Testis (tissue), 3 donors: Measurements from ENCODE around the gene CPEB4. TPM values are rescaled to one million over a fixed set of nuclear protein-coding genes. Genes with fewer than 3 reads are reported as not detected.

Source experiments
- DNase-seq: peaks from one replicate; pipeline ENCODE4 v3.0.0-alpha.2; 2019
- H3K27ac ChIP-seq, 2 donors: fragments of 200-600 bp; sonication (generic); one replicate each; pipeline ENCODE4 v1.5.1; 2019
- H3K27me3 ChIP-seq: fragments of 200-600 bp; sonication (generic); one replicate; pipeline ENCODE4 v1.5.1; 2019
- H3K36me3 ChIP-seq: fragments of 200-600 bp; sonication (generic); one replicate; pipeline ENCODE4 v1.5.1; 2017; ENCODE audit warnings: low read depth; ENCODE audit errors: missing control alignments
- H3K4me1 ChIP-seq: fragments of 200-600 bp; sonication (generic); one replicate; pipeline ENCODE4 v1.5.1; 2019
- H3K4me3 ChIP-seq, 2 donors: fragments of 200-600 bp; sonication (generic); one replicate each; pipeline ENCODE4 v1.5.1; 2017 to 2019
- H3K9me3 ChIP-seq: fragments of 200-600 bp; sonication (generic); one replicate; pipeline ENCODE4 v1.5.1; 2017
- CTCF ChIP-seq, 3 experiments: fragments of 450-650 bp in 2 of 3; fragments of 200-600 bp in 1 of 3; sonication (generic) in 1 of 3; IDR thresholded peaks; one replicate each; pipeline ENCODE4 v1.5.1; 2016 to 2019; ENCODE audit warnings: antibody characterized with exemption in 3 of 3, mild to moderate bottlenecking in 2 of 3, moderate library complexity in 1 of 3
- POLR2A ChIP-seq: fragments of 450-650 bp; IDR thresholded peaks from one replicate; pipeline ENCODE4 v1.6.1; 2017; ENCODE audit warnings: antibody characterized with exemption, mild to moderate bottlenecking, moderate library complexity
- WGBS, 2 donors: methylation state at CpG; one replicate each; pipeline ENCODE4 v1.1.5; 2018; 5-methylcytosine and 5-hydroxymethylcytosine counted together
- intact Hi-C: fragments of 100-400 bp; cut with DNase I; formaldehyde crosslinking; loops from one replicate; pipeline ENCODE4 v1.15.1; 2023; ENCODE audit warnings: low total_unique reads
- polyA plus RNA-seq: library from polyadenylated mRNA; stranded (reverse); fragments of 350-450 nt; fragmentation: Illumina TruSeq; extraction: RNeasy Lipid Tissue Mini Kit (QIAGEN cat#74804); gene quantifications from one replicate; pipeline ENCODE4 v1.2.3, GENCODE V29; 2014; ENCODE audit warnings: low read depth, low replicate concordance; ENCODE audit not compliant: insufficient read depth
- total RNA-seq, 2 donors: library from RNA; depleted of rRNA; stranded (reverse); fragments of >200 nt; gene quantifications; one replicate each; pipeline ENCODE4 v1.2.3, GENCODE V29; 2016

The CPEB4 gene
- total and polyA plus RNA-seq, 3 donors from 2014 or later = 29.4 to 64.4 (median 52.9) TPM

- H3K4me3 ChIP-seq = no peak overlapping the region
- H3K27ac ChIP-seq = no peak overlapping the region
- TF ChIP-seq POLR2A = no peak
- no peak for TF ChIP-seq CTCF (IDR thresholded peaks at IDR 0.05)
- H3K36me3 ChIP-seq = no peaks in the 10 kb centered on the region
- no peaks in the 10 kb centered on the region for H3K27me3 ChIP-seq
- intact Hi-C loops = no loop called here
- DNase-seq = no peak
- no peaks in the 10 kb centered on the region for H3K9me3 ChIP-seq
- WGBS, 2 donors = 89 to 94% methylated on average over 4 of the region's 4 CpGs
- H3K4me1 ChIP-seq = no peaks in the 10 kb centered on the region
Measured at GRCh38 chr5:173873306-173873922, 14.7 kb upstream of the CPEB4 start.

- no peak overlapping the region for H3K4me3 ChIP-seq
- TF ChIP-seq POLR2A (no peak), CTCF (IDR thresholded peaks at IDR 0.05) (no peak)
- no peaks in the 10 kb centered on the region for H3K27me3 ChIP-seq
- intact Hi-C loops = no loop called here
- H3K9me3 ChIP-seq = no peaks in the 10 kb centered on the region
- H3K4me1 ChIP-seq = no peaks in the 10 kb centered on the region
- WGBS, 2 donors = 76 to 80% methylated on average over 1 of the region's 1 CpG
- H3K27ac ChIP-seq = no peak overlapping the region
- DNase-seq = no peak
- H3K36me3 ChIP-seq = no peaks in the 10 kb centered on the region
Measured at GRCh38 chr5:173875189-173875588, 13.0 kb upstream of the CPEB4 start.

- H3K9me3 ChIP-seq = no peaks in the 10 kb centered on the region
- H3K27ac ChIP-seq = peak overlapping the region in 1 of 2 donors; percentile 39
- intact Hi-C loops = no loop called here
Measured at GRCh38 chr5:173878224-173878967, 9.8 kb upstream of the CPEB4 start.

GRCh38 chr5:173880306-173880985 is 7.7 kb upstream of the CPEB4 start:
- Histone ChIP-seq H3K36me3 (no peaks in the 10 kb centered on the region), H3K27ac (no peak overlapping the region), H3K9me3 (no peaks in the 10 kb centered on the region), H3K27me3 (no peaks in the 10 kb centered on the region), H3K4me3 (no peak overlapping the region), H3K4me1 (peaks cover 9% of the 10 kb centered on the region)
- no peak for DNase-seq
- 75 to 90% methylated on average over 5 of the region's 5 CpGs for WGBS, 2 donors
- TF ChIP-seq CTCF (IDR thresholded peaks at IDR 0.05) (no peak), POLR2A (no peak)
- intact Hi-C loops = no loop called here

More at GRCh38 chr5:173878224-173878967, 9.8 kb upstream of the CPEB4 start:
- H3K4me3 ChIP-seq = no peak overlapping the region
- no peak for TF ChIP-seq CTCF (IDR thresholded peaks at IDR 0.05)
- H3K27me3 ChIP-seq = no peaks in the 10 kb centered on the region
- DNase-seq = peak; percentile 86
- H3K36me3 ChIP-seq = no peaks in the 10 kb centered on the region
- no peaks in the 10 kb centered on the region for H3K4me1 ChIP-seq
- WGBS, 2 donors = 34 to 48% methylated on average over 5 of the region's 5 CpGs
